AG09309 (cell line): ENCODE data around the gene DGKH.

Source experiments
- DNase-seq: peaks from one replicate; pipeline ENCODE4 v3.0.0-alpha.2; 2010; ENCODE audit warnings: low read depth
- H3K4me3 ChIP-seq: 2 replicates; pipeline ENCODE4 v1.5.1; 2011; ENCODE audit warnings: mild to moderate bottlenecking, low read depth, low read length, moderate library complexity; ENCODE audit not compliant: control insufficient read depth
- CTCF ChIP-seq: IDR thresholded peaks from 2 replicates; pipeline ENCODE4 v1.5.1; 2011; ENCODE audit warnings: mild to moderate bottlenecking, low read depth, low read length, inconsistent platforms; ENCODE audit not compliant: insufficient read depth, control insufficient read depth; ENCODE audit errors: missing control alignments

Gene DGKH

GRCh38 chr13:42027286-42027685 lies 21.2 kb upstream of the DGKH start:
- no peak for DNase-seq
- H3K4me3 ChIP-seq, result no peak overlapping the region
- TF ChIP-seq CTCF, result no peak

- no peak for TF ChIP-seq CTCF
- H3K4me3 ChIP-seq, result no peak overlapping the region
- DNase-seq, result no peak
Observed at GRCh38 chr13:42028113-42028799, 20.2 kb upstream of the DGKH start.

GRCh38 chr13:42035905-42036521 lies 12.4 kb upstream of the DGKH start:
- H3K4me3 ChIP-seq, result no peak overlapping the region
- no peak for DNase-seq
- TF ChIP-seq CTCF, result no peak

GRCh38 chr13:42036711-42037110 lies 11.7 kb upstream of the DGKH start:
- no peak overlapping the region for H3K4me3 ChIP-seq
- no peak for DNase-seq
- TF ChIP-seq CTCF, result no peak

- no peak overlapping the region for H3K4me3 ChIP-seq
- TF ChIP-seq CTCF, result no peak
- no peak for DNase-seq
Observed at GRCh38 chr13:42038661-42039456, 9.6 kb upstream of the DGKH start.

- no peak for DNase-seq
- H3K4me3 ChIP-seq, result peak overlapping the region; percentile 83
Observed at GRCh38 chr13:42039457-42039945, 8.9 kb upstream of the DGKH start.

More at GRCh38 chr13:42039457-42039945, 8.9 kb upstream of the DGKH start:
- no peak for TF ChIP-seq CTCF
